Stimulated activated naive CD8-positive, alpha-beta T cell treated with anti-CD3 and anti-CD28 coated beads, Interleukin-15, amount 100 ng/mL, for 72 hours (primary cell): ENCODE data around the gene IL10.
A peak's percentile ranks its signal among the peaks of the same experiment; 100 is the strongest.

Experiments
- ATAC-seq: fragments of 150-1000 bp; cut with Tn5 transposase; 2 replicates; pipeline ENCODE4 v1.10.0; 2021; ENCODE audit warnings: mild to moderate bottlenecking, moderate library complexity
- DNase-seq, 2 donors: peaks; one replicate each; pipeline ENCODE4 v3.0.0; 2021 to 2022
- H3K27ac Mint-ChIP-seq, 2 donors: one replicate each; pipeline ENCODE4 v1.8.0; 2022; ENCODE audit warnings: mild to moderate bottlenecking in 2 of 2, mixed read lengths in 2 of 2, moderate library complexity in 2 of 2
- H3K27me3 Mint-ChIP-seq: one replicate; pipeline ENCODE4 v1.8.0; 2022; ENCODE audit warnings: mixed read lengths
- H3K4me1 Mint-ChIP-seq: one replicate; pipeline ENCODE4 v1.8.0; 2022; ENCODE audit warnings: mild to moderate bottlenecking, mixed read lengths
- H3K4me3 Mint-ChIP-seq, 2 donors: one replicate each; pipeline ENCODE4 v1.8.0; 2022; ENCODE audit warnings: mild to moderate bottlenecking in 2 of 2, mixed read lengths in 2 of 2, moderate library complexity in 1 of 2
- H3K9me3 Mint-ChIP-seq, 2 donors: one replicate each; pipeline ENCODE4 v1.8.0; 2022; ENCODE audit warnings: mixed read lengths in 2 of 2

Gene IL10

DNA sequence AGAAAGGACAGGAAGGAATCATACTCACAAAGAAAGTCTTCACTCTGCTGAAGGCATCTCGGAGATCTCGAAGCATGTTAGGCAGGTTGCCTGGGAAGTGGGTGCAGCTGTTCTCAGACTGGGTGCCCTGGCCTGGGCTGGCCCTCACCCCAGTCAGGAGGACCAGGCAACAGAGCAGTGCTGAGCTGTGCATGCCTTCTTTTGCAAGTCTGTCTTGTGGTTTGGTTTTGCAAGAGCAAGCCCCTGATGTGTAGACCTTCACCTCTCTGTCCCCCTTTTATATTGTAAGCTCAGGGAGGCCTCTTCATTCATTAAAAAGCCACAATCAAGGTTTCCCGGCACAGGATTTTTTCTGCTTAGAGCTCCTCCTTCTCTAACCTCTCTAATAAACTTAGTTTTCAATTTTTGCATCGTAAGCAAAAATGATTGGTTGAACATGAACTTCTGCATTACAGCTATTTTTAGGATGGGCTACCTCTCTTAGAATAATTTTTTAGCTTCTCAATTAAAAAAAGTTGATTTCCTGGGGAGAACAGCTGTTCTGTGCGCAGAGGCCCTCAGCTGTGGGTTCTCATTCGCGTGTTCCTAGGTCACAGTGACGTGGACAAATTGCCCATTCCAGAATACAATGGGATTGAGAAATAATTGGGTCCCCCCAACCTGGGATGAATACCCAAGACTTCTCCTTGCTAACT, at the start of gene IL10:
TSS of gene IL10 (minus strand) at position 252 of the 695 bp plus-strand sequence. CDS start at position 193, 59 bp downstream.
- DNase-seq, result no peak
- H3K27ac Mint-ChIP-seq, result no peak within 1 kb of the TSS
- H3K4me3 Mint-ChIP-seq, result no peak within 1 kb of the TSS
- ATAC-seq, result no peak
- H3K27me3 Mint-ChIP-seq, result peaks cover 45% of the 10 kb centered on the region
- H3K4me1 Mint-ChIP-seq, result peaks cover 70% of the 10 kb centered on the region
- H3K9me3 Mint-ChIP-seq, result no peaks in the 10 kb centered on the region

DNA sequence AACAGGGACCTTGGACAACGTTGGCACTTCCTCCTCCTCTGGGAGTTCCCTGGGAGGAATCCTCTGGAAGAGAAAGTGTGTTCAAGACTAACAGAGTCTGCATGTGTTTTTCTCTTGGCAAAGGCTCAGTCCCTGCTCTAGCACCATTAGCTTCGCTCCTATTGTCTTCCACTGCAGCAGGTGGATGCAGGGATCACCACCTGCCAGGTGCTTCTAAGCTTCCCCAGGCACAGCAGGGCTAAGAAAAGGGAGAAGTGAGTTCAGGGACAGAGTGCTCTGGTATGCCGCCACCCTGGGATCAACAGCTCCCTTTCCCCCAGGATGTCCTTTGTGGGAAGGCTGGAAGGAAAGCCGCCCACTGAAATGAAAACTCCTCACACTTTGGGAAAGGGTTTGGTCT, 49.2 kb upstream of the IL10 start:
- Mint-ChIP-seq H3K27ac (no peak overlapping the region), H3K9me3 (peaks cover 0 to 3% of the 10 kb centered on the region in 2 donors), H3K4me1 (peaks cover 13% of the 10 kb centered on the region), H3K27me3 (no peaks in the 10 kb centered on the region), H3K4me3 (no peak overlapping the region)
- ATAC-seq (no peak), DNase-seq (no peak)

DNA sequence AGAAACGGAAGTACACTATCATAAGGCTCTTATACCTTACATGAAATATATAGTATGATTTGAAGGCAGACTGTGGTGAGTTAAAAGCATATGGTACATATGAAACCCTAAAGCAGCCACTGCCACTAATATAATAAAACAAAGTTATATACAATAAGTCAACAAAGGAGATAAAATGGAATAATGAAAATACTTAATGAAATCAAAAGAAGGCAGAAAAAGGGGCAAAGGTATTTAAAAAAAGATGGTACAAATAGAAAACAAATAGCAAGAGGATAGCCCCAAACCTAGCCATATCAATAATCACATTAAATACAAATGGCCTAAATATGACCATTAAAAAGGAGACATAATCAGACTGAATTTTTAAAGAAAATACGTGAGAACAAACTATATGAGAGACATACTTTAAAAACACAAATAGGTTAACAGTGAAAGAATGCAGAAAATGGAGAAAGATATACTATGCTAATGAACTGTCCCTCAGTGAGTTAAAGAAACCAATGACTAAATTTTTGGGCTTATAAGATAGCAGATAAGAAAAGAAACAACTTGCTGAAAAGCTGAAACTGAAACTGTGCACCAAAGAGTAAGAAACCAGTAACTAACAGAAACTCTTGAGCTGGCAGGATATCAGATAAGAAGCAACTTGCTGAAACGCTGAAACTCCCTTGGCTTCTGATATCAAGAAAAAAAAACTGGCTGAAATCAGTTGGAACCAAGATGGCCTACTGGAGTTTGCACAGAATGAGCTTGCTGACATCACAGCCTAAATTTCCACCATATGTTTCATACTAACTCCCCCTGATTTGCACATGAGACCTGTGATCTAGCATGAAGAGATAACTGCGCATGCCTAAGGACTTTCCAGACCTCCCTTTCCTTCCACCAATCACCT, 44.3 kb upstream of the IL10 start:
- Mint-ChIP-seq H3K4me3 (peak overlapping the region; percentile 29 to 33), H3K27ac (peak overlapping the region; percentile 7 to 35), H3K9me3 (peaks cover 15 to 18% of the 10 kb centered on the region in 2 donors), H3K27me3 (no peaks in the 10 kb centered on the region), H3K4me1 (peaks cover 30% of the 10 kb centered on the region)
- ATAC-seq, result peak; percentile 94
- DNase-seq, result no peak

DNA sequence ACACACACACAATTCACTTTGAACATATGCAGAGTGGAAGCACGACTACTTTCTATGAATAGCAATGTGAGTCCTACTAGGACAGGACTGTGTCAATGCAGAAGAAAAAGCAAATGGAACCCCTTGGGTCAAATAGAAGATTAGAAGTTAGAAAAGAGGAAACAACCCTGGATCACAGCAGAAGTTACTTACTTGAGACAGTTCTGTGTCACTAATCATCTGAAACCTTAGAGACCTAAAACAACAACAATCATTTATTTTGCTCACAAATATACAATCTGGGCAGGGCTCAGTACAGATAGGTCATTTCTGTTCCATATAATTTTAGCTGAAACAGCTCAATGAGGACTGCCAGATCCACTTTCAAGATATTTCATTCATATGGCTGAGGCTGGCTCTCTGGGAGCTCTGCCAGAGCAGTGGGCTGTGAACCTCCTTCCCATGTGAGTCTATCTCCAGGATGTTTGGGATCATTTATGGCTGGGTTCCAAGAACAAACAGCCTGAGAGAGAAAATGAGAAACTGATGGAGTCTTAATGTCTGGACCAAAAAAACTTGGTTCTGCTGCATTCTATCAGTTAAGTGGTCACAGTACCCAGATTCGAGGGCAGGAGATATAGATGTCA, 42.5 kb upstream of the IL10 start:
- Mint-ChIP-seq H3K4me3 (no peak overlapping the region), H3K4me1 (peaks cover 30% of the 10 kb centered on the region), H3K27ac (no peak overlapping the region), H3K9me3 (peaks cover 15 to 18% of the 10 kb centered on the region in 2 donors), H3K27me3 (no peaks in the 10 kb centered on the region)
- no peak for ATAC-seq
- no peak for DNase-seq

DNA sequence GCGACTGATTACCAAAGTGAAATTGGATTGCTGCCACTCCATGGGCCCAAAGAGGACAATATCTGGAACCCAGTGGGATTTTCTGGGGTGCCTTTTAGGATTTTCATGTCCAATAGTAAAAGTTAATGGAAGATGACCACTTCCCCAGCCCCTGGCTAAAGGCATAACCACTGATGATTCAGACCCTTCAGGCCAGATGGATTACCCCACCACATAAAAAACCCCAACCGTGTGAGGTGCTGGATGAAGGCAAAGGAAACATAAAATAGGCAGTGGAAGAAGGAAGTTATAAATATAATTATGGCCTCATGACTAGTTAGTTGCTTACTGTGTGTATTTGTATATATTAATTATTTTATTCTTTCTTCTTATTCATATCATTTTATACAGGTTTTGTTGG, 40.2 kb upstream of the IL10 start:
- DNase-seq (no peak), ATAC-seq (no peak)
- no peak overlapping the region for H3K4me3 Mint-ChIP-seq
- H3K9me3 Mint-ChIP-seq, result peaks cover 15 to 18% of the 10 kb centered on the region in 2 donors
- H3K4me1 Mint-ChIP-seq, result peaks cover 41% of the 10 kb centered on the region
- H3K27me3 Mint-ChIP-seq, result no peaks in the 10 kb centered on the region
- H3K27ac Mint-ChIP-seq, result no peak overlapping the region

DNA sequence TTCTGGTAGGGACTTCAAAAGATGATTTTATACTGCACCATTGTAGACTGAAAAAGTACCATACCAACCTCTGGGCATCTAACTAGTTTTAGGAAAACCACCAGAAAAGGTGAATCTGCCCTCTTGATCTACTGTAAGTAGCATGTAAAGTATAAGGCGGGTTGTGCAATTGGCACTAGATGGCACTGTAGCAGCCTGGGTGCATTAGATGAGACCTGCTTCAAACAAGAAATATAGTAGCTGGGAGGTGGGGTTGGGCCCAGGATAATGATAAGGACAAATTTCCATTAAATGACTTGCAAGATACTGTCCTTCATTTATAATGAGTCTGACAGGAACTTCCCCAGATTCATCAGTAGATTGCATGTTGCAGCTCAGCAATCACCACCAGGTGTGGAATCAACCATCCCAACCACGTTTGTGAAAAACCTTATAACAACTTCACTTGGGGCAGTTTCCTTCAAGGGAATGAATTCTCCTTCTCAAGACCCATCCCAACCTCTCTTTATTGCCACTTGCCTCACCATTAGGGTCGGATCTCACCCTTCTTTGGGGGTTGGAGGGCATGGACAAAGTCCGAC, 37.3 kb upstream of the IL10 start:
- Mint-ChIP-seq H3K4me3 (no peak overlapping the region), H3K4me1 (peaks cover 45% of the 10 kb centered on the region), H3K27ac (no peak overlapping the region), H3K9me3 (peaks cover 11 to 18% of the 10 kb centered on the region in 2 donors), H3K27me3 (no peaks in the 10 kb centered on the region)
- DNase-seq, result no peak
- peak; percentile 66 for ATAC-seq

DNA sequence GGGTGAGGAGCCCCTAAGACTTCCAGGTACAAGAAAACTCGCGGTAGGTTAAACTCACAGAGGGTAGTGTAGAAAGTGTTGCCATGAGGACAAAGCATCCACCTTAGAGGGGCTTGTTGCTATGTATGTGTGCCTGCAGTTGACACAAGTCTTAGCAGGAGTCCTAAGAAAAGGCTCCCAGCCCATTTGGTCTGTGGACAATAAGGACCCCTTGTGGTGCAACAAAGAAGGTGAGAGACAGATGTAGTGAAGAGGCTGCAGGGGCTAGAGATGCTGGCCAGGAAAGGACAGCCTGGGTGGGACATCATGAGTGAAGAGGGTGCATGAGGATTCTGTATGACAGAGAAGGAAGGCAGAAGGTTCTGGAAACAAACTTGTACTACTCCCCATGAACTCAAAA, 36.3 kb upstream of the IL10 start:
- peak; percentile 95 for ATAC-seq
- no peak overlapping the region for H3K27ac Mint-ChIP-seq
- H3K9me3 Mint-ChIP-seq, result peaks cover 4 to 10% of the 10 kb centered on the region in 2 donors
- peak; percentile 52 to 60 for DNase-seq
- H3K4me3 Mint-ChIP-seq, result no peak overlapping the region
- peaks cover 55% of the 10 kb centered on the region for H3K4me1 Mint-ChIP-seq
- no peaks in the 10 kb centered on the region for H3K27me3 Mint-ChIP-seq

DNA sequence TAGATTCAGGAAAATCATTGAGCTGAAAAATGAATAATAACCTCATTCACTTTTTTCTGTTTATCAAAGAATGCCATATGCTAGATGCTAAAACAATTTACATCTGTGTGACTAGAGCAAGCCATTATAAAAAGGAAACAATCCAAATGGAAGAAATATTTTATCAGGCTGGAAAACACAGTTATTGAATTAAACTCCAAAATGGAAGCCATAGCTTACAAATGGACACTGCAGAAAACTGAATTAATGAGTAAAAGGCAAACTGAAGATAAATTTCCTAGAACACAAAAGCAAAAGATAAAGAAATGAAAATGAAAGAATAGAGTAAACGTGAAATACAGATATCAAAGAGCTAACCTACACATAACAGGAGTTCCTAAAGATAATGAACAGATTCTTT, 33.1 kb upstream of the IL10 start:
- ATAC-seq (no peak), DNase-seq (no peak)
- Mint-ChIP-seq H3K4me3 (peak overlapping the region; percentile 23 to 30), H3K4me1 (peaks cover 80% of the 10 kb centered on the region), H3K27me3 (no peaks in the 10 kb centered on the region), H3K9me3 (no peaks in the 10 kb centered on the region), H3K27ac (no peak overlapping the region)

DNA sequence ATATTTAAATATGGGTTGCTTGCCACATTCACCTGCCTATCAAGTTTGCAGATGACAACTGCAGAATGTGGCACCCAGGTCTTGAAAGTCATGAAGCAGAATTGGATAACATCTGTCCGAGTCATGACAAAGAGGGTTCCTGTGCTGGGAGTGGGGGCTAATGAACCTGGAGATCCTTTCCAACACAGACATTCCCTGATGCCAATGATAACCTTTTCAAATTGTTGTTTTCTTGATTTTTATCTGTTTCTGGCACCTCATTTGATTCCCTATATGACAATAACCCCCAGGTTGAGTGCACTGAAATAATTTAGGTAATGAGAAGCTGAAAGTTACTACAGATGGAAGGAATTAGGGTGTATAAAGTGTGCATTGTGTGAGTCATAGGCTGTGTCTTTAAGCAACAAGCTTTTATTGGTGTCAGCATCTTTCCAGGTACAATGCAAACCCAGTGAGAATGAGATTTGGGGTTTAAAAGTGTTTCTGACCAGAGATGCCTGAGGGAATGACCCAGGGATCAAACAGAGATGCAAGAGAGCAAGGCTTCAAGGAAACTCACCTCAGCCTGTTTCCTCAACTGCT, 32.0 kb upstream of the IL10 start:
- ATAC-seq (no peak), DNase-seq (no peak)
- no peak overlapping the region for H3K27ac Mint-ChIP-seq
- no peaks in the 10 kb centered on the region for H3K9me3 Mint-ChIP-seq
- H3K4me3 Mint-ChIP-seq, result peak overlapping the region; percentile 6 to 7
- no peaks in the 10 kb centered on the region for H3K27me3 Mint-ChIP-seq
- H3K4me1 Mint-ChIP-seq, result peaks cover 84% of the 10 kb centered on the region

DNA sequence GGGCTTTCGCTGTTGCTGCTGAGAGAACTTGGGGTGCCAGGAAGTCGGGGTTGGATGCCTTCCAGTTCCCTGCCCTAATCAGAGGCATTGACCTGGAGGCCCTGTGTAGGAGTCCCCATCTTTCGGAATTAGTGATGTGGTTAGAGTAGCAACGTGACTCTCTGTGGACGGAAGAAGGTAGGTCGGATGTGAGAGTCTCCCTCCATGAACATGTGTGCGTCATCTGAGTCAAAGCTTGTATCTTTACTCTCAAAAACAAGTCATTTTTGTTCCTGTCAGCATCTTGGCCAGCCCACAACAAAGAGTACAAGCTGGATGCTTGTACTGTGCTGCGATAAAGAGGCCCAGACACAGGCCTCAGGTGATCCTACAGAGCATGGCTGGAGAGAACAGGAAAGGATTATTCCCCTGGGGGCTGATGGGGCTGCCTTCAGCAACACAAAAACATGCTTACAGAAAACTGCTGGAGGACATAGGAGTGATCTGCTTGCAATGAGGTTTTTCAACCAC, 31.0 kb upstream of the IL10 start:
- Mint-ChIP-seq H3K4me3 (peak overlapping the region; percentile 30 to 63), H3K4me1 (peaks cover 84% of the 10 kb centered on the region), H3K27ac (peak overlapping the region in 1 of 2 donors; percentile 36), H3K9me3 (no peaks in the 10 kb centered on the region), H3K27me3 (no peaks in the 10 kb centered on the region)
- DNase-seq (peak; percentile 75 to 87), ATAC-seq (peak; percentile 95)

DNA sequence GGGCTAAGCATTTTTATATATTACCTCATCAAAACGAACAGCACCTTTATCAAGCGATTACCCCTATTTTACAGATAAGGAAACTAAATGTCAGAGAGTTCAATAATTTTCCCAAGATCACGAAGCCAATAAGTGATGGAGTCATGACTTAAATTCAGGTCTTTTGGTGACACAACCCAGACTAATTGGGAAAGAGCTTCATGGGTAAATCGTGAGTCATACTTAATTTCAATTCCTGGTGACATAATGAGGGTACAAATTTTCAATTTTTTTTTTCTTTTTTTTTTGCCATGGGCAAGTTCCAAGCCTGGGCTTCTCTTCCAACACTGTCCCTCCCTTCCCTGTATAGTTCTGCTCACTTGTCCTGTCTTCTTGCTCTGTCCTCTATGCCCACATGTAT, 30.1 kb upstream of the IL10 start:
- H3K4me1 Mint-ChIP-seq, result peaks cover 87% of the 10 kb centered on the region
- ATAC-seq, result no peak

DNA sequence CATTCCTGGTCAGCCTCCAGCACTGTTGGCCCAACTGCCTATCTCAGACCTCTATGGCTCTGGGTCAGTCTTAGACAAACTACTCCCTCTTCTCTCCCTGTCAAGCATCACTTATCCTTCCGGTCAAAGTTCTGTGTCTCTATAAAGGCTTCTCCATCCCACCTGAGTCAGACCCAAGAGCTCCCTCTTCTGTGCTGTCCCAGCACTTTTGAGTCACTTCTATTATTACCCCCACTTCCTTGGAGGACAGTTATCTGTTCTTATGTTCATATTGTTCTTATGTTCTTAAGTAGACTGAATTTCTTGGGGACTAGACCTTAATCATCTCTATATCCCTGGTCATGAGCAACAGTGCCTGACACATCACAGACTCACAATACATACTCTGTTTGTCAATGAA, 29.2 kb upstream of the IL10 start:
- no peaks in the 10 kb centered on the region for H3K27me3 Mint-ChIP-seq
- H3K9me3 Mint-ChIP-seq, result no peaks in the 10 kb centered on the region
- H3K4me1 Mint-ChIP-seq, result peaks cover 78% of the 10 kb centered on the region
- no peak for DNase-seq
- no peak overlapping the region for H3K4me3 Mint-ChIP-seq
- H3K27ac Mint-ChIP-seq, result peak overlapping the region in 1 of 2 donors; percentile 75
- no peak for ATAC-seq

More for the DNA sequence above, 30.1 kb upstream of the IL10 start:
- Mint-ChIP-seq H3K9me3 (no peaks in the 10 kb centered on the region), H3K27me3 (no peaks in the 10 kb centered on the region), H3K4me3 (peak overlapping the region; percentile 63 to 64), H3K27ac (no peak overlapping the region)
- DNase-seq, result no peak

DNA sequence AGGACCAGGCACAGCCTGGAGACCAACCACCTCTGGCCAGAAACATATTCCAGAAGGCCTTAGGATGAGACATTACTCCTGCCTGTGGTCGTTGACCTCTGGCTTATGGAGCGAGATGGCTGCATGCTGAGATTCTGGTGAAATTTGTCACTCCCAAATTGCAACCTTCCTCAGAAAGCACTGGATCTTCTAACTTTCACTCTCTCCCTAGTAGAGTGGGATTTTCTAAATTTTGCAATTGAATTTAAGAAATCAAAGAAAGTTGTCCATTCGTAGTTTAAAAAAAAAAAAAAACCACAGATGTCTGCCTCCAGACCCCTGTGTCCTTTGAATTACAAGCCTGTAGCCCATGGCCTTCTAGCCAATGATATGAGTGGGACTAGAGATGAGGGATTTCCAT, 28.6 kb upstream of the IL10 start:
- Mint-ChIP-seq H3K27ac (no peak overlapping the region), H3K4me1 (peaks cover 73% of the 10 kb centered on the region), H3K4me3 (no peak overlapping the region), H3K27me3 (no peaks in the 10 kb centered on the region), H3K9me3 (no peaks in the 10 kb centered on the region)
- ATAC-seq (no peak), DNase-seq (no peak)

DNA sequence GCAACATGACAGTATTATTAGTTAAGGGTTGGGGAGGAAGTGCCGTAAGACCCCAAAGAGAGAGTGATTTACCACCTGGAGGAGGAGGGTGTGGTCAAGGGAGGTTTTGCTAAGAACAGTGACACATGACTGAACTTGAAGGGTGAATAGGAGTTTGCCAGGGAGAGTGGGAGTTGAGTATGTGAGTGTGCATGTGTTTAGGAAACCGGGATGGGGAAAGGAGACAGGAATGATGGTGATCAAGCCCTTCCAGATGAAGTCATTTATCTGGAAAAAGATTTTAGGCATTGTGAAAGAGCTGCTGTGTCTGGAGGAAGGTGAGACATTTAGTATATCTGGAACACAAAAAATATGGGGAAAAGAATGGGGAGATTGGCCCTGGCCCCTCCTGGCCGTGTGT, 28.1 kb upstream of the IL10 start:
- H3K9me3 Mint-ChIP-seq, result no peaks in the 10 kb centered on the region
- no peak for ATAC-seq

DNA sequence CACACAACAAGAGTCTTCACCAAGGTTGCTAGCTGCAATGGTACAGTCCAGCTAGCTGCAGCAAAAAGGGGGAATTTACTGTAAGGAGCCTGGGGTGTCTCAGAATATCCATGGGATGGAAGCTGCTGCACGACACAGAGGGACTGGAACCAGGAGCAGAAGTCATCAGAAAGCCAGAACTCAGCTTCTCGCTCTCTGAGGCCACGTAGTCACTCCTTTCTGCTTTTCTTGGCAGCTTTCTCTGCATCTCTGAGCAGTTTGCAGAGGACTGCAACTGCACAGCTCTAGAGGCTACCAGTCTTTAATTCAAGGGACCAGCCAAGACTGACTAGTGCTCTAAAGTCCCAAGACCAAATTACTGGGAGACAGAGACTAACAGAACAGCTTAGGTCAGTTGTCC, 27.0 kb upstream of the IL10 start:
- Mint-ChIP-seq H3K4me3 (no peak overlapping the region), H3K27me3 (no peaks in the 10 kb centered on the region), H3K27ac (no peak overlapping the region), H3K4me1 (peaks cover 70% of the 10 kb centered on the region), H3K9me3 (no peaks in the 10 kb centered on the region)
- ATAC-seq (no peak), DNase-seq (no peak)

More for the DNA sequence above, 28.1 kb upstream of the IL10 start:
- no peaks in the 10 kb centered on the region for H3K27me3 Mint-ChIP-seq
- DNase-seq, result no peak
- H3K4me1 Mint-ChIP-seq, result peaks cover 70% of the 10 kb centered on the region
- H3K27ac Mint-ChIP-seq, result no peak overlapping the region
- H3K4me3 Mint-ChIP-seq, result no peak overlapping the region
